A549 (cell line): Measurements from ENCODE around the gene URGCP. TPM values are rescaled to one million over a fixed set of nuclear protein-coding genes. Genes with fewer than 3 reads are reported as not detected.
A peak's percentile ranks its signal among the peaks of the same experiment; 100 is the strongest.

ENCODE experiments used
- ATAC-seq, 2 experiments: fragments of 200-7000 bp in 1 of 2; fragments of >200 bp in 1 of 2; cut with Nextera tagmentation in 1 of 2; cut with Tn5 transposase in 1 of 2; 3 replicates each; pipeline versions ENCODE4 v1.8.0 to v1.9.1; 2018 to 2020; ENCODE audit warnings: mild to moderate bottlenecking in 1 of 2, moderate library complexity in 1 of 2
- CTCF ChIA-PET: fragments of 300-600 bp; sonication (Branson Sonifier 250); formaldehyde crosslinking; extraction: SDS; loops from one replicate; lab custom pipeline; 2021; ENCODE audit warnings: antibody characterized with exemption, inconsistent platforms; lab: Yijun Ruan, JAX
- POLR2A ChIA-PET: fragments of 350-600 bp; formaldehyde crosslinking; extraction: SDS; loops from one replicate; lab custom pipeline; 2021; ENCODE audit warnings: antibody characterized with exemption, inconsistent platforms; lab: Yijun Ruan, JAX
- DNase-seq, 2 experiments: peaks; one replicate each; pipeline versions ENCODE4 v3.0.0 to v3.0.0-alpha.2; 2011 to 2016; ENCODE audit warnings: low read depth in 1 of 2, low spot score in 1 of 2
- FAIRE-seq: peaks from 2 replicates; lab custom pipeline; 2011; peaks lifted over from hg19 to GRCh38; lab: Jason Lieb, UNC
- H3K27ac ChIP-seq, 2 experiments: fragments of >200 bp; sonication (Bioruptor Twin); formaldehyde crosslinking; 3 replicates each; pipeline ENCODE4 v1.5.1; 2016 to 2017
- H3K4me1 ChIP-seq: fragments of >200 bp; sonication (Bioruptor Twin); formaldehyde crosslinking; 3 replicates; pipeline ENCODE4 v1.6.1; 2016
- H3K4me2 ChIP-seq: fragments of >200 bp; sonication (Bioruptor Twin); formaldehyde crosslinking; 3 replicates; pipeline ENCODE4 v1.6.1; 2016
- H3K4me3 ChIP-seq: fragments of >200 bp; sonication (Bioruptor Twin); formaldehyde crosslinking; 3 replicates; pipeline ENCODE4 v1.5.1; 2016
- H3K9me3 ChIP-seq: fragments of >200 bp; sonication (Bioruptor Twin); formaldehyde crosslinking; 3 replicates; pipeline ENCODE4 v1.6.1; 2016
- CEBPB ChIP-seq, 2 experiments: fragments of >200 bp in 1 of 2; sonication (Bioruptor Twin) in 1 of 2; formaldehyde crosslinking in 1 of 2; IDR thresholded peaks; 2 replicates each; pipeline ENCODE4 v1.6.1; 2012 to 2016
- CHD4 ChIP-seq: fragments of 200-600 bp; sonication (generic); IDR thresholded peaks from 2 replicates; pipeline ENCODE4 v1.6.1; 2016; ENCODE audit warnings: antibody characterized with exemption, mild to moderate bottlenecking, borderline replicate concordance
- EHF ChIP-seq: fragments of 250-450 bp; sonication (Bioruptor Pico); IDR thresholded peaks from 2 replicates; pipeline ENCODE4 v1.5.0; 2020; ENCODE audit warnings: mild to moderate bottlenecking
- EHMT2 ChIP-seq: fragments of 200-600 bp; sonication (generic); IDR thresholded peaks from 2 replicates; pipeline ENCODE4 v1.6.1; 2016; ENCODE audit warnings: antibody characterized with exemption, low read depth, mild to moderate bottlenecking, moderate library complexity
- FOSB ChIP-seq: fragments of 250-450 bp; sonication (Bioruptor Pico); IDR thresholded peaks from 2 replicates; pipeline ENCODE4 v1.5.0; 2020; ENCODE audit warnings: mild to moderate bottlenecking, moderate library complexity
- HOXB13 ChIP-seq: fragments of 250-450 bp; sonication (Bioruptor Pico); IDR thresholded peaks from 2 replicates; pipeline ENCODE4 v1.5.0; 2020; ENCODE audit warnings: low read depth, mild to moderate bottlenecking, moderate library complexity
- HOXB5 ChIP-seq: fragments of 250-450 bp; sonication (Bioruptor Pico); IDR thresholded peaks from 2 replicates; pipeline ENCODE4 v1.5.0; 2020; ENCODE audit warnings: mild to moderate bottlenecking, moderate library complexity
- JUN ChIP-seq, 2 experiments: fragments of >200 bp; sonication (Bioruptor Twin); formaldehyde crosslinking; IDR thresholded peaks; 2 replicates in 1 of 2; 3 replicates in 1 of 2; pipeline ENCODE4 v1.6.1; 2016 to 2017
- MAFK ChIP-seq: fragments of 450-650 bp; IDR thresholded peaks from 2 replicates; pipeline ENCODE4 v1.6.1; 2014; ENCODE audit not compliant: partially characterized antibody
- MAZ ChIP-seq: fragments of 150-350 bp; IDR thresholded peaks from 2 replicates; pipeline ENCODE4 v1.6.1; 2014; ENCODE audit warnings: antibody characterized with exemption, low read depth, low read length, borderline replicate concordance
- MYC ChIP-seq: IDR thresholded peaks from 2 replicates; pipeline ENCODE4 v1.6.1; 2012; ENCODE audit warnings: mild to moderate bottlenecking, inconsistent platforms, low read length, improper control_type of control experiment, borderline replicate concordance
- NFE2L2 ChIP-seq: fragments of 150-350 bp; conservative IDR thresholded peaks from 2 replicates; pipeline ENCODE4 v1.6.1; 2014; ENCODE audit warnings: low read length
- RAD21 ChIP-seq, 2 experiments: fragments of >200 bp in 1 of 2; sonication (Bioruptor Twin) in 1 of 2; formaldehyde crosslinking in 1 of 2; IDR thresholded peaks in 1 of 2; conservative IDR thresholded peaks in 1 of 2; 2 replicates in 1 of 2; 3 replicates in 1 of 2; pipeline ENCODE4 v1.6.1; 2012 to 2018; ENCODE audit warnings: inconsistent platforms in 1 of 2
- RNF2 ChIP-seq: fragments of 200-600 bp; sonication (generic); IDR thresholded peaks from 2 replicates; pipeline ENCODE4 v1.6.1; 2016; ENCODE audit warnings: low read depth, mild to moderate bottlenecking, antibody characterized with exemption, moderate library complexity, borderline replicate concordance
- ZNF302 ChIP-seq: fragments of 250-450 bp; sonication (Bioruptor Pico); IDR thresholded peaks from 2 replicates; pipeline ENCODE4 v1.9.0; 2021; ENCODE audit warnings: inconsistent platforms, mild to moderate bottlenecking, moderate library complexity
- ZSCAN20 ChIP-seq: fragments of 250-450 bp; sonication (Bioruptor Pico); IDR thresholded peaks from 2 replicates; pipeline ENCODE4 v1.8.0; 2022; ENCODE audit warnings: mild to moderate bottlenecking, moderate library complexity
- WGBS: methylation state at CpG from one replicate; pipeline ENCODE4 v1.1.6; 2017; ENCODE audit errors: missing lambda C conversion rate; 5-methylcytosine and 5-hydroxymethylcytosine counted together
- polyA plus RNA-seq, 4 experiments: library from polyadenylated mRNA; depleted of rRNA in 3 of 4; stranded (reverse); fragments of >200 nt; fragmentation: RNase III in 1 of 4; extraction: RNeasy Plus Mini Kit Qiagen cat#74134 plus additional on column Dnase treatment in 1 of 4; gene quantifications; 2 replicates in 3 of 4; 3 replicates in 1 of 4; pipeline ENCODE4 v1.2.3, GENCODE V29; 2011 to 2017
- TF ChIP-seq, protein P1 (sequence below): fragments of >200 bp; sonication (Bioruptor Twin); formaldehyde crosslinking; IDR thresholded peaks from 2 replicates; pipeline ENCODE4 v1.6.1; 2016
- TF ChIP-seq, protein P2 (sequence below): fragments of 250-450 bp; sonication (Bioruptor Pico); IDR thresholded peaks from 2 replicates; pipeline ENCODE4 v1.5.0; 2021; ENCODE audit warnings: mild to moderate bottlenecking, moderate library complexity, borderline replicate concordance
- TF ChIP-seq, protein P3 (sequence below): fragments of 450-650 bp; IDR thresholded peaks from 2 replicates; pipeline ENCODE4 v1.6.1; 2014; ENCODE audit warnings: antibody characterized with exemption
- TF ChIP-seq, protein P4 (sequence below): IDR thresholded peaks from 2 replicates; pipeline ENCODE4 v1.6.1; 2012
- TF ChIP-seq, protein P5 (sequence below): fragments of 150-350 bp; IDR thresholded peaks from 2 replicates; pipeline ENCODE4 v1.6.1; 2014; ENCODE audit warnings: low read depth, mild to moderate bottlenecking, low read length
- TF ChIP-seq, protein P6 (sequence below): IDR thresholded peaks from 2 replicates; pipeline ENCODE4 v1.6.1; 2012

Gene URGCP
- polyA plus RNA-seq, 2 of the 4 experiments (the other 2 are of a cell fraction): 19.7 to 20.2 TPM

DNA sequence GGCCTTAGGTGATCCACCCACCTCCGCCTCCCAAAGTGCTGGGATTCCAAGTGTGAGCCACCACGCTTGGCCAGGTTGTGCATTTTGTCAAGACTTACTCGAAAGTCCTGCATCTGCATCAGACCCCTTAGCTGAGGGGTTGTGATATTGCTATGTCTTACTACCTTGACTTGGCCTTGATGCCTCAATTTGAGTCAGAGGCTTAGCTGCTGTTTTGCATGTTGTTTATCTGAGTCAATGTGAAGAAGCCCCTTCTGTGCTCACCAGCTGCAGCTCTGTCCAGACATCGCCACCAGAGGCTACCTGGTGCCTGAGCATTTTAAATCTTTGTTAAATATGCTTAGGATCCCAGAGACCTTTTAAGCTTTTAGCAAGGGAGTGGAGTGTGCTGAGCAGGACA, 37.9 kb upstream of the URGCP start:
- ATAC-seq: no peak
- Histone ChIP-seq H3K4me1 (peaks cover 7% of the 10 kb centered on the region; the same call in 2 of the 3 replicates), H3K9me3 (no peaks in the 10 kb centered on the region), H3K4me3 (no peak overlapping the region), H3K4me2 (no peak overlapping the region), H3K27ac (no peak overlapping the region)
- DNase-seq: no peak
- POLR2A ChIA-PET: interaction anchor here (1.2 kb wide), 1 partner anchor 18 kb away, joined by 4 read pairs; the partner anchor contains the start of gene UBE2D4
- TF ChIP-seq, protein P1, sequence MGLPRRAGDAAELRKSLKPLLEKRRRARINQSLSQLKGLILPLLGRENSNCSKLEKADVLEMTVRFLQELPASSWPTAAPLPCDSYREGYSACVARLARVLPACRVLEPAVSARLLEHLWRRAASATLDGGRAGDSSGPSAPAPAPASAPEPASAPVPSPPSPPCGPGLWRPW: no peak
- TF ChIP-seq MAFK (no peak), RAD21 (conservative IDR thresholded peaks at IDR 0.05 in 1 of 2, IDR thresholded peaks at IDR 0.05 in 1 of 2) (no peak), RNF2 (no peak), FOSB (CRISPR knock-in tag) (no peak), NFE2L2 (no peak), MAZ (no peak)
- TF ChIP-seq, protein P2, sequence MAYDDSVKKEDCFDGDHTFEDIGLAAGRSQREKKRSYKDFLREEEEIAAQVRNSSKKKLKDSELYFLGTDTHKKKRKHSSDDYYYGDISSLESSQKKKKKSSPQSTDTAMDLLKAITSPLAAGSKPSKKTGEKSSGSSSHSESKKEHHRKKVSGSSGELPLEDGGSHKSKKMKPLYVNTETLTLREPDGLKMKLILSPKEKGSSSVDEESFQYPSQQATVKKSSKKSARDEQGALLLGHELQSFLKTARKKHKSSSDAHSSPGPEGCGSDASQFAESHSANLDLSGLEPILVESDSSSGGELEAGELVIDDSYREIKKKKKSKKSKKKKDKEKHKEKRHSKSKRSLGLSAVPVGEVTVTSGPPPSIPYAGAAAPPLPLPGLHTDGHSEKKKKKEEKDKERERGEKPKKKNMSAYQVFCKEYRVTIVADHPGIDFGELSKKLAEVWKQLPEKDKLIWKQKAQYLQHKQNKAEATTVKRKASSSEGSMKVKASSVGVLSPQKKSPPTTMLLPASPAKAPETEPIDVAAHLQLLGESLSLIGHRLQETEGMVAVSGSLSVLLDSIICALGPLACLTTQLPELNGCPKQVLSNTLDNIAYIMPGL (CRISPR knock-in tag): no peak
- TF ChIP-seq, all 56 proteins: peak for 0
- no peak for FAIRE-seq
- 87% methylated on average over 4 of the region's 4 CpGs for WGBS
- CTCF ChIA-PET: interaction anchor here (0.6 to 2.9 kb wide), 3 partner anchors 11 to 86 kb away, joined by 3 to 15 read pairs (median 4); no protein-coding TSS in a partner anchor

DNA sequence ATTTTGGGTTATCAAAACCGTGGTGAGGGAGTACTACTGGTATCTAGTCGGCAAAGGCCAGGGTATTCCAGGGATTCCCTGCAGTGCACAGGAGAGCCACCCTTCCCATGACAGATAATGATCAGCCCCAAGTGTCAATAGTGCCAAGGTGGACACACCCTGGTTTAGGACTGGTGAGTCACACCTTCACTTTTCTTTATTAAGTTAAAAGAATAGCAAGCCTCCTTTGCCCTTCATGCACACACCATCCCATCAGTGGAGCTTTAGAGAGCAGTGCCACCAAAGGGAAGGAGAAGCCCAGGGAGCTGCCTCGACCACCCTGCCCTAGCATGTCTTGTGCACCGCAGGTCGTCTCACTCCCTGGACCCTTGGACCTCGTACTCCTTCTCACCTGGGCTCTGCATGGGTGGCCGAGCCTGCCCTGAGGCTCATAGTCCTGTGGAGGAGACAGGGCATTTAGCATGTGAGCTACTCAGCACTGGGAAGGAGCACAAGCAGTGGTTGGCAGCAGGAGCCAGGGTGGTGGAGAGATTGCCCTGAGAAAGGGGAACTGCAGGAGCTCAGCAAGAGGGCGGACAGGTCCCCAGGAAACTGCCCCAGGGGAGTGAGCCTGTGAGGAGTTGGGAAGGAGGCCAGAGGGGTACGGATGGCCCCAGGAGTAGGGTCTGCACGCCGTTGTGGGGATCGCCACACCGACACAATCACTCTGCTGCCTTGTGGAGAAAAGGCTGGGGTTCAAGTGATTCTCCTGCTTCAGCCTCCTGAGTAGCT, 37.2 kb upstream of the URGCP start:
- peaks cover 7% of the 10 kb centered on the region; the same call in 2 of the 3 replicates for H3K4me1 ChIP-seq
- 67% methylated on average over 13 of the region's 13 CpGs for WGBS
- ChIA-PET CTCF (interaction anchor here (0.5 to 2.9 kb wide), 7 partner anchors 11 to 244 kb away, joined by 3 to 15 read pairs (median 3); no protein-coding TSS in a partner anchor), POLR2A (interaction anchor here (1.2 kb wide), 1 partner anchor 18 kb away, joined by 4 read pairs; the partner anchor contains the start of gene UBE2D4)
- TF ChIP-seq MYC (no peak), CEBPB (IDR thresholded peaks at IDR 0.05) (no peak), CHD4 (no peak), EHF (CRISPR knock-in tag) (no peak), HOXB13 (no peak), HOXB5 (CRISPR knock-in tag) (no peak), EHMT2 (no peak), ZNF302 (no peak), MAZ (no peak), ZSCAN20 (CRISPR knock-in tag) (no peak), JUN (IDR thresholded peaks at IDR 0.05) (no peak)
- TF ChIP-seq, protein P3, sequence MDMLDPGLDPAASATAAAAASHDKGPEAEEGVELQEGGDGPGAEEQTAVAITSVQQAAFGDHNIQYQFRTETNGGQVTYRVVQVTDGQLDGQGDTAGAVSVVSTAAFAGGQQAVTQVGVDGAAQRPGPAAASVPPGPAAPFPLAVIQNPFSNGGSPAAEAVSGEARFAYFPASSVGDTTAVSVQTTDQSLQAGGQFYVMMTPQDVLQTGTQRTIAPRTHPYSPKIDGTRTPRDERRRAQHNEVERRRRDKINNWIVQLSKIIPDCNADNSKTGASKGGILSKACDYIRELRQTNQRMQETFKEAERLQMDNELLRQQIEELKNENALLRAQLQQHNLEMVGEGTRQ: no peak
- TF ChIP-seq, protein P4, sequence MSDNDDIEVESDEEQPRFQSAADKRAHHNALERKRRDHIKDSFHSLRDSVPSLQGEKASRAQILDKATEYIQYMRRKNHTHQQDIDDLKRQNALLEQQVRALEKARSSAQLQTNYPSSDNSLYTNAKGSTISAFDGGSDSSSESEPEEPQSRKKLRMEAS: no peak
- TF ChIP-seq, protein P5, sequence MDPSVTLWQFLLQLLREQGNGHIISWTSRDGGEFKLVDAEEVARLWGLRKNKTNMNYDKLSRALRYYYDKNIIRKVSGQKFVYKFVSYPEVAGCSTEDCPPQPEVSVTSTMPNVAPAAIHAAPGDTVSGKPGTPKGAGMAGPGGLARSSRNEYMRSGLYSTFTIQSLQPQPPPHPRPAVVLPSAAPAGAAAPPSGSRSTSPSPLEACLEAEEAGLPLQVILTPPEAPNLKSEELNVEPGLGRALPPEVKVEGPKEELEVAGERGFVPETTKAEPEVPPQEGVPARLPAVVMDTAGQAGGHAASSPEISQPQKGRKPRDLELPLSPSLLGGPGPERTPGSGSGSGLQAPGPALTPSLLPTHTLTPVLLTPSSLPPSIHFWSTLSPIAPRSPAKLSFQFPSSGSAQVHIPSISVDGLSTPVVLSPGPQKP: no peak
- TF ChIP-seq, protein P6, sequence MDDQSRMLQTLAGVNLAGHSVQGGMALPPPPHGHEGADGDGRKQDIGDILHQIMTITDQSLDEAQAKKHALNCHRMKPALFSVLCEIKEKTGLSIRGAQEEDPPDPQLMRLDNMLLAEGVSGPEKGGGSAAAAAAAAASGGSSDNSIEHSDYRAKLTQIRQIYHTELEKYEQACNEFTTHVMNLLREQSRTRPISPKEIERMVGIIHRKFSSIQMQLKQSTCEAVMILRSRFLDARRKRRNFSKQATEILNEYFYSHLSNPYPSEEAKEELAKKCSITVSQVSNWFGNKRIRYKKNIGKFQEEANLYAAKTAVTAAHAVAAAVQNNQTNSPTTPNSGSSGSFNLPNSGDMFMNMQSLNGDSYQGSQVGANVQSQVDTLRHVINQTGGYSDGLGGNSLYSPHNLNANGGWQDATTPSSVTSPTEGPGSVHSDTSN: no peak
- no peak overlapping the region for H3K27ac ChIP-seq
- ATAC-seq (peak in 1 of 2 experiments; percentile 43; a peak in 3 of 6 replicates), FAIRE-seq (no peak), DNase-seq (no peak)
- no peak overlapping the region for H3K4me3 ChIP-seq
- H3K4me2 ChIP-seq: no peak overlapping the region
- no peaks in the 10 kb centered on the region for H3K9me3 ChIP-seq
